AG10803 (cell line): ENCODE measurements around the gene RIMBP2.
A peak's percentile ranks its signal among the peaks of the same experiment; 100 is the strongest.

Experiments
- DNase-seq: peaks from one replicate; pipeline ENCODE4 v3.0.0; 2010; ENCODE audit warnings: low read depth
- H3K4me3 ChIP-seq: 2 replicates; pipeline ENCODE4 v1.5.1; 2011; ENCODE audit warnings: mild to moderate bottlenecking, low read length, control low read depth
- CTCF ChIP-seq: conservative IDR thresholded peaks from 2 replicates; pipeline ENCODE4 v1.5.1; 2011; ENCODE audit warnings: mild to moderate bottlenecking, low read length, control low read depth, inconsistent platforms

The RIMBP2 gene

GRCh38 chr12:130715150-130715997, 725 bp downstream of the RIMBP2 start:
- H3K4me3 ChIP-seq, result peak overlapping the region; percentile 34; the same call in 1 of the 2 replicates
- TF ChIP-seq CTCF, result no peak
- DNase-seq, result no peak

GRCh38 chr12:130714591-130715149, 1.4 kb downstream of the RIMBP2 start:
- H3K4me3 ChIP-seq, result no peak overlapping the region
- TF ChIP-seq CTCF, result no peak
- DNase-seq, result no peak

- no peak for DNase-seq
- no peak for TF ChIP-seq CTCF
- H3K4me3 ChIP-seq, result peak overlapping the region; percentile 17
Measured at GRCh38 chr12:130714091-130714590, 2.0 kb downstream of the RIMBP2 start.

GRCh38 chr12:130713581-130713991, 2.5 kb downstream of the RIMBP2 start:
- TF ChIP-seq CTCF, result no peak
- H3K4me3 ChIP-seq, result no peak overlapping the region
- no peak for DNase-seq

GRCh38 chr12:130712346-130713065, 3.6 kb downstream of the RIMBP2 start:
- no peak for DNase-seq
- TF ChIP-seq CTCF, result no peak
- H3K4me3 ChIP-seq, result no peak overlapping the region

GRCh38 chr12:130711756-130712155, 4.3 kb downstream of the RIMBP2 start:
- TF ChIP-seq CTCF, result no peak
- no peak for DNase-seq
- no peak overlapping the region for H3K4me3 ChIP-seq
